Heart left ventricle (tissue), 16 donors: Measurements from ENCODE around the gene POLR1D. TPM values are rescaled to one million over a fixed set of nuclear protein-coding genes. Genes with fewer than 3 reads are reported as not detected.

Experiments used
- ATAC-seq, 4 donors: fragments of 200-7000 bp; cut with Tn5 transposase; one replicate each; pipeline ENCODE4 v1.9.1; 2020 to 2022; ENCODE audit warnings: moderate library complexity in 4 of 4, mild to moderate bottlenecking in 3 of 4, moderate number of reproducible peaks in 1 of 4
- DNase-seq, 5 donors: peaks; one replicate each; pipeline ENCODE4 v3.0.0-alpha.2; 2020
- H3K27ac ChIP-seq, 12 donors: fragments of 200-600 bp; sonication (generic) in 4 of 12; one replicate each; pipeline versions ENCODE4 v1.5.0 to v1.8.0; 2016 to 2022; ENCODE audit warnings: mild to moderate bottlenecking in 2 of 12
- H3K27me3 ChIP-seq, 9 donors: fragments of 200-600 bp; sonication (generic) in 2 of 9; one replicate each; pipeline versions ENCODE4 v1.5.1 to v1.8.0; 2016 to 2022; ENCODE audit warnings: mild to moderate bottlenecking in 3 of 9
- H3K36me3 ChIP-seq, 9 donors: fragments of 200-600 bp; sonication (generic) in 2 of 9; one replicate each; pipeline versions ENCODE4 v1.5.0 to v1.8.0; 2018 to 2022; ENCODE audit warnings: mild to moderate bottlenecking in 2 of 9
- H3K4me1 ChIP-seq, 12 donors: fragments of 200-600 bp; sonication (generic) in 4 of 12; one replicate each; pipeline versions ENCODE4 v1.5.0 to v1.8.0; 2016 to 2022; ENCODE audit warnings: mild to moderate bottlenecking in 3 of 12
- H3K4me3 ChIP-seq, 12 donors: fragments of 200-600 bp; sonication (generic) in 4 of 12; one replicate each; pipeline versions ENCODE4 v1.5.0 to v1.8.0; 2017 to 2022; ENCODE audit warnings: mild to moderate bottlenecking in 9 of 12, moderate library complexity in 4 of 12
- H3K9me3 ChIP-seq, 12 donors: fragments of 200-600 bp; sonication (generic) in 4 of 12; one replicate each; pipeline versions ENCODE4 v1.5.0 to v1.8.0; 2016 to 2022; ENCODE audit warnings: mild to moderate bottlenecking in 1 of 12
- POLR2A ChIP-seq, 2 donors: fragments of 450-650 bp; IDR thresholded peaks; one replicate each; pipeline ENCODE4 v1.6.1; 2017; ENCODE audit warnings: antibody characterized with exemption in 2 of 2, mild to moderate bottlenecking in 2 of 2, moderate library complexity in 2 of 2
- WGBS, 4 donors: extraction: QIAGEN DNeasy Blood & Tissue Kit in 2 of 4; methylation state at CpG; one replicate each; pipeline versions ENCODE4 v1.1.5 to v1.1.7; 2013 to 2018; 5-methylcytosine and 5-hydroxymethylcytosine counted together
- intact Hi-C, 10 donors: fragments of 100-400 bp; cut with DNase I; formaldehyde crosslinking; loops; one replicate each; pipeline versions ENCODE4 v1.11.1 to v1.14.2; 2022
- polyA plus RNA-seq, 2 donors: library from polyadenylated mRNA; stranded (reverse); fragments of 200-250 nt; gene quantifications; one replicate each; pipeline ENCODE4 v1.2.3, GENCODE V29; 2013
- total RNA-seq, 9 donors: library from RNA; depleted of rRNA in 2 of 9; stranded (reverse); fragments of >200 nt in 2 of 9; fragmentation: NEBNext Ultra II Directional in 3 of 9; extraction: Animal tissue kit (Norgen Biotek cat#: 25700) in 3 of 9; gene quantifications; one replicate each; pipeline versions ENCODE4 v1.1.0 to v1.2.4, GENCODE V29; 2016 to 2023
- TF ChIP-seq, protein P1 (sequence below), 12 donors: fragments of 200-600 bp; sonication (generic) in 4 of 12; IDR thresholded peaks; one replicate each; pipeline versions ENCODE4 v1.5.0 to v1.8.0; 2018 to 2022; ENCODE audit warnings: antibody characterized with exemption in 12 of 12, mild to moderate bottlenecking in 5 of 12
- donor health status: ischemic (EF 13 %, LVEDD 7.1; RV severe dilation, severe dysfunction).
- donor health status: healthy with polysubstance abuse.
- donor health status: DM: no; HTN: yes; CAD: no.
- donor health status: DM: no; HTN: no; CAD: no.
- donor health status: ischemic (EF 25% LVEDD 6.9; RV normal size, moderate dysfunction).
- donor health status: ischemic (EF 25% LVEDD 5.7; RV mildly dilated, moderate dysfunction).
- donor health status: healthy.
- donor health status: DM: yes; HTN: yes; CAD: no.
- donor health status: ischemic (EF 35%, LVEDD 5.7; RV mildly dilated, moderate dysfunction).
- donor health status: nonischemic (EF 11% LVEDD 7.7; RV severe dilation, severe dysfunction).
- donor health status: DM: yes; HTN: yes; CAD: no.
- donor health status: PGD.
- donor health status: ischemic (EF 29% LVEDD 5.4; RV normal size, mild dysfunction).
- donor health status: nonischemic (EF 23%, LVEDD 6.1; RV moderate dilation, normal function).

POLR1D gene
- total and polyA plus RNA-seq, 11 donors: 68.4 to 152 (median 87.4) TPM

DNA sequence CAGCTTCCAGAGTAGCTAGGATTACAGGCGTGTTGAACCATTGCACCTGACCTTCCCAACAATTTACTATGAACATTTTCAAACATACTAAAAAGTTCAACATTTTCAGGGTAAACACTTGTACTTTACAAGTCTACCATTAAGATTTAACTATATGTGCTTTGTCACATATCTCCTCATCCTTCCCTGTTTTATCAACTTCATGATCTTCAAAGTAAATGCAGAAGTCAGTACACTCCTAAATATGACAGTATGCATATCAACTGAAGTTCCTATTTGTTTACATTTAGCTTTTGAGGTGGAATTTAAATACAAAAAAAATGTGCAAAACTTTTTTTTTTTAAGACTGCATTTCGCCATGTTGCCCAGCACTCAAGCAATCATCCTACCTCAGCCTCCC, 19.9 kb upstream of the POLR1D start:
- Histone ChIP-seq H3K4me1 (peaks cover 0 to 58% (median 16%) of the 10 kb centered on the region in 12 donors), H3K4me3 (no peak overlapping the region), H3K9me3 (peaks cover 0 to 6% (median 0%) of the 10 kb centered on the region in 12 donors), H3K27me3 (no peaks in the 10 kb centered on the region), H3K27ac (no peak overlapping the region), H3K36me3 (no peaks in the 10 kb centered on the region)
- TF ChIP-seq, protein P1, sequence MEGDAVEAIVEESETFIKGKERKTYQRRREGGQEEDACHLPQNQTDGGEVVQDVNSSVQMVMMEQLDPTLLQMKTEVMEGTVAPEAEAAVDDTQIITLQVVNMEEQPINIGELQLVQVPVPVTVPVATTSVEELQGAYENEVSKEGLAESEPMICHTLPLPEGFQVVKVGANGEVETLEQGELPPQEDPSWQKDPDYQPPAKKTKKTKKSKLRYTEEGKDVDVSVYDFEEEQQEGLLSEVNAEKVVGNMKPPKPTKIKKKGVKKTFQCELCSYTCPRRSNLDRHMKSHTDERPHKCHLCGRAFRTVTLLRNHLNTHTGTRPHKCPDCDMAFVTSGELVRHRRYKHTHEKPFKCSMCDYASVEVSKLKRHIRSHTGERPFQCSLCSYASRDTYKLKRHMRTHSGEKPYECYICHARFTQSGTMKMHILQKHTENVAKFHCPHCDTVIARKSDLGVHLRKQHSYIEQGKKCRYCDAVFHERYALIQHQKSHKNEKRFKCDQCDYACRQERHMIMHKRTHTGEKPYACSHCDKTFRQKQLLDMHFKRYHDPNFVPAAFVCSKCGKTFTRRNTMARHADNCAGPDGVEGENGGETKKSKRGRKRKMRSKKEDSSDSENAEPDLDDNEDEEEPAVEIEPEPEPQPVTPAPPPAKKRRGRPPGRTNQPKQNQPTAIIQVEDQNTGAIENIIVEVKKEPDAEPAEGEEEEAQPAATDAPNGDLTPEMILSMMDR (IDR thresholded peaks at IDR 0.05): no peak
- TF ChIP-seq POLR2A (IDR thresholded peaks at IDR 0.05): no peak
- intact Hi-C loops: no loop called here
- no peak for DNase-seq
- WGBS, 4 donors: 96 to 98% (median 98%) methylated on average over 2 of the region's 2 CpGs
- ATAC-seq: no peak

DNA sequence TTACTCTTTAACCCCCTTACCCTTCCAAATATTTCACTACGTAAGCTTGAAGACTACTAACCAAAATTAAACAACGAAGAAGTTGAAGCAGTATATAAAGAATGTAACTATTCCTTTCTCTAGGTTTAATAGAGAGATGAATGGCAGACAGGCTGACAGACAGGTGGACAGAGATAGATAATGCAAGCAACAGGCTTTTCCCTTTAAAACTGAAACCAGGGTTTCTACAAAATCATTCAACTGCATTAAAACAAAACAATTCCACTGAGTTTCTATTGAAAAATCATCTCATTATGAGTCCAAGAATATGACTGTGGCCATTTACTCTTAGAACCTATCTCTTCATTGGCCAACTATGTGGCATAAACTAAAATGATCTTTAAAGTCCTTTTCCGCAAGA, 16.6 kb upstream of the POLR1D start:
- peaks cover 0 to 51% (median 24%) of the 10 kb centered on the region in 12 donors for H3K4me1 ChIP-seq
- no peak for TF ChIP-seq POLR2A (IDR thresholded peaks at IDR 0.05)
- TF ChIP-seq, protein P1 (IDR thresholded peaks at IDR 0.05): no peak
- WGBS, 4 donors: 53 to 94% (median 76%) methylated on average over 3 of the region's 3 CpGs
- intact Hi-C loops: no loop called here
- no peaks in the 10 kb centered on the region for H3K36me3 ChIP-seq
- ATAC-seq (no peak), DNase-seq (no peak)
- H3K27ac ChIP-seq: peak overlapping the region in 6 of 12 donors; percentile 16 to 80 (median 42)
- no peak overlapping the region for H3K4me3 ChIP-seq
- H3K27me3 ChIP-seq: no peaks in the 10 kb centered on the region
- peaks cover 0 to 6% (median 0%) of the 10 kb centered on the region in 12 donors for H3K9me3 ChIP-seq

DNA sequence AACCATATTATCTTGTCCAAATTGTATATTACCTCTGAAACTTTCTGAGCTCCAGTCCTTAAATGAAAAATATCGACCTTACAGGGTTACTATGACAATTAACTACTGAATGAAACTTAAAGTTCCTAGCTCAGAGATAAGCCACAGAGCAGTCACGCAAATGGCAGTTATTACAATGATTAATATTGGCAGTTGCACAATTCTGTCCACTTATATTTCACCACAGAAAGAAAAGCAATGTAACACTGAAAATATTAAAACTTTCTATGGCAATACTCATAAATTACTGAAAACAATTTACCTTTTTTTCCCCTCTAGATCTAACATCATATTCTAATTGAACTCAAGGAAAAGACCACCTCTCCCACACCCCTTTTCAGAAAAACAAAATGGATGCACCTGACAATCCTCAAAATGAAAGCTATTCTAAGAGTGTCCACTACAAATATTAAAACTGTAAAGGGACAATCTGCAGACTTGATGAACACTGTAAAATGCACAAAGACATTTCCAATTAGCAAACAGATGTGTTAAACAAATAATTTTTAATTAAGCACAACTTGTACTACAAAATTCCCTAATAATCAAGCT, 16.0 kb upstream of the POLR1D start:
- Histone ChIP-seq H3K9me3 (peaks cover 0 to 10% (median 0%) of the 10 kb centered on the region in 12 donors), H3K4me1 (peaks cover 0 to 49% (median 23%) of the 10 kb centered on the region in 12 donors), H3K36me3 (no peaks in the 10 kb centered on the region), H3K4me3 (no peak overlapping the region), H3K27me3 (no peaks in the 10 kb centered on the region), H3K27ac (peak overlapping the region in 7 of 12 donors; percentile 16 to 80 (median 46))
- intact Hi-C loops: no loop called here
- ATAC-seq (no peak), DNase-seq (no peak)
- 45 to 62% (median 51%) methylated on average over 2 of the region's 2 CpGs for WGBS, 4 donors
- TF ChIP-seq, protein P1 (IDR thresholded peaks at IDR 0.05): no peak
- TF ChIP-seq POLR2A (IDR thresholded peaks at IDR 0.05): no peak

DNA sequence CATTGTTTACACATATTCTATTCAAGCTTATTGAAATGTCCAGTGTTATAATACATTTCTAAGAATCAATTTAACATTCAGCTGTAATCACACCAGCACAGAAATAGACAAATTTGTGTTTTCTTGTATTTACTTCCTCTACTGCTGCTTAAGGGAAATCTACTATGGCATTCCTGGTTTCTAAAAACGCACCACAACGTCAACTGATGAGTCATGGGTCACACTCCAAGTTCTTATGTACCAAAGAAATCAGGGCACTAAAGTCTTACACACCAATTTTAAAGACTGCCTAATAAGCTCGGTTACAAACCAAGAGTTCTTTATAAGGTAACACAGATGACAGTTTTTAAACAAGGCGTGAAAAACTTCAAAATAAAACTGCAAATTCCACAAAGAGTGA, 14.6 kb upstream of the POLR1D start:
- no peak for TF ChIP-seq POLR2A (IDR thresholded peaks at IDR 0.05)
- TF ChIP-seq, protein P1 (IDR thresholded peaks at IDR 0.05): no peak
- DNase-seq: no peak
- Histone ChIP-seq H3K27ac (peak overlapping the region; percentile 17 to 80 (median 47)), H3K9me3 (peaks cover 0 to 10% (median 0%) of the 10 kb centered on the region in 12 donors), H3K4me1 (peaks cover 0 to 47% (median 23%) of the 10 kb centered on the region in 12 donors), H3K27me3 (no peaks in the 10 kb centered on the region), H3K36me3 (no peaks in the 10 kb centered on the region), H3K4me3 (no peak overlapping the region)
- 35 to 41% (median 40%) methylated on average over 4 of the region's 4 CpGs for whole genome bisulfite sequencing, 4 donors
- ATAC-seq: peak; percentile 61 to 89 (median 74)
- intact Hi-C loops: no loop called here
